HG02642 (cell line): Measurements from ENCODE around the gene RPS16.
"Not testable (repeated sequence)": the region's sequence is repeated elsewhere in the genome, so short reads cannot be mapped to it uniquely, and the experiment has no call there.

Experiments
- ATAC-seq: cut with Tn5 transposase; IDR thresholded peaks from one replicate; pipeline ENCODE4 v1.9.1; 2021; ENCODE audit warnings: mild to moderate bottlenecking; ENCODE audit not compliant: unreplicated experiment, poor library complexity

RPS16 gene

GRCh38 chr19:39435499-39436349 is at the start of gene RPS16:
TSS of gene RPS16 (minus strand) at chr19:39435949. CDS start at chr19:39435895, 54 bp downstream.
- peak; percentile 89 for ATAC-seq

DNA sequence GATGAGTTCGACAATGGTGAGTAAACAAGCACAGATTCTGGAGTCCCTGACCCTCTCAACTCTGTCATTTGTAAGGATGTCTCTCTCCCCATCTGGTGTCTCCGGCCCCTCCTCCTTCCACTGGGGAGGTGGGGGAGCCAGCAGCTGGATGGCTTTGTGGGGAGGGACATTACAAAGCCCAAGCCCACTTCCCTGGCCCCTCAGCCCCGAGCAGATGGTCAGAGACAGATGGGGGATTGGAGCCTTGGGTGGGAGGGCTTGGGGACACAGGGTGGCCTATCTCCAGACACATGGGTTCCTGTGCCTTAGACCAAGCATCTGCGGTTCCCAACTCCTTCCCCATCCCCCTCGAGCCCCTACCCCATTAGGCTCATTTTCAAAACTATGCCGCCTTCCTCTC is 47.4 kb upstream of the RPS16 start:
- ATAC-seq = no peak

GRCh38 chr19:39481676-39482075 is 45.9 kb upstream of the RPS16 start:
- no peak for ATAC-seq

- ATAC-seq = no peak
Observed at GRCh38 chr19:39481229-39481545, 45.4 kb upstream of the RPS16 start.

GRCh38 chr19:39480337-39481228 is 44.8 kb upstream of the RPS16 start, which contains the start of gene TIMM50:
TSS of gene TIMM50 (plus strand) at chr19:39480838. CDS start at chr19:39480854, 16 bp downstream.
- peak; percentile 91 for ATAC-seq

DNA sequence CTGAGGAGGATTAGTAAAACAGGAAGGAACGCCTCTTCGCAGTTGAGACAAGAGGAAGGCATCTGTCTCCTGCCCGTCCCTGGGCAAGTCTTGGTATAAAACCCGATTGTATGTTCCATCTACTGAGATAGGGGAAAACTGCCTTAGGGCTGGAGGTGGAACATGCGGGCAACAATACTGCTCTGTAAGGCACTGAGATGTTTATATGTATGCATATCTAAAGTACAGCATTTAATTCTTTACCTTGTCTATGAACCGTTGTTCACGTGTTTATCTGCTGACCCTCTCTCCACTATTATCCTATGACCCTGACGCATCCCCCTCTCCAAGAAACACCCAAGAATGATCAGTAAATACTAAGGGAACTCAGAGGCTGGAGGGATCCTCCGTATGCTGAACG is 44.2 kb upstream of the RPS16 start:
- no peak for ATAC-seq

DNA sequence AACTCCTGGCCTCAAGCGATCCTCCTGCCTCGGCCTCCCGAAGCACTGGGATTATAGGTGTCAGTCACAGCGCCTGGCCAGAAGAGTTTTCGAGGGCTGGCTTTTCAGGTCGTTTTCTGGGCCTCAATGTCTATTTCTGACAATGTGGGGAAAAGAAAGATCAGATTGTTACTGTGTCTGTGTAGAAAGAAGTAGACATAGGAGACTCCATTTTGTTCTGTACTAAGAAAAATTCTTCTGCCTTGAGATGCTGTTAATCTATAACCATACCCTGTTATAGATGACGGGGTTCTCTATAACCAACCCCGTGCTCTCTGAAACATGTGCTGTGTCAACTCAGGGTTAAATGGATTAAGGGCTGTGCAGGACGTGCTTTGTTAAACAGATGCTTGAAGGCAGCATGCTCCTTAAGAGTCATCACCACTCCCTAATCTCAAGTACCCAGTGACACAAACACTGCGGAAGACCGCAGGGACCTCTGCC is 43.6 kb upstream of the RPS16 start:
- ATAC-seq = not testable (repeated sequence)

DNA sequence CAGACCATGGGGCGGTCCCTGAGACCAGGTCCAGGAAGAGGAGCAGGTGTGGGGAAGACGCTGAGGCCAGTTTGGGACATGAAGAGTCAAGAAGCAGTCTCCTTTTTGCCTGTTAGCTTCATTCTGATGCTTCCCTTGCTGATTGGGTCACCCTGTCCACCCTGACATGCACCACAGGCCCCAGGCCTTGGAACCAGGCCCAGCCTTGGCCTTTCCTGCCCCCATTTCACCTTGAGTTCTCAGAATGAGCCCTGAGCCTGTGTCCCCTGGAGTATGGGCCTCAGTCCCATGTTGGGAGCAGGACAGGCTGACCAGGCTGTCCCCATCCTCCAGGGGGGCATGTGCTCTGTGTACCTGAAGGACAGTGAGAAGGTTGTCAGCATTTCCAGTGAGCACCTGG is 40.0 kb upstream of the RPS16 start:
- no peak for ATAC-seq

GRCh38 chr19:39474139-39474620 is 38.4 kb upstream of the RPS16 start:
- ATAC-seq = no peak

DNA sequence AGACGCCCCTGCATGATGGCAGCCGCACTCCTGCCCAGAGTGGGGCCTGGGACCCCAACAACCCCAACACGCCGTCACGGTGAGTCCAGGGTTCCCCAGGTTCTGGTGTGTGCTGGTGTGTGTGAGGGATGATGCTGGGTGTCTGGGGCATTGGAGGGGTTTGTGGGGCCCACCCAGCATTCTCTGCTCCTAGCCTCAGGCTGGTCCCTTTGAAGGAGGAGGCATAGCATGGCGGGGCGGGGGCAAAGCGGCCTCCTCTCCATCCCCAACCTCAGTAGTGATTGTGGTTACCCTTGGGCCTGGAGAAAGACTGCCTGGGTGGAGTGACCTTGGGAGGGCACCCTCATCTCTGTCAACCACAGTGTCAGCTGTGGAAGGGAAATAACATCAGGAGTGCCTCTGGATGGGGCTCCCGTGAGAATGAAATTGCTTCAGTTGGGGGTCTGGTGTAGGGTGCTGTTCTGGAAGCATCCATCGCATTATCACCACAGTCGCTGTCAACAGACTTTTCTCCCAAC is 37.8 kb upstream of the RPS16 start:
- no peak for ATAC-seq

GRCh38 chr19:39472746-39473442 is 37.1 kb upstream of the RPS16 start:
- ATAC-seq = no peak

DNA sequence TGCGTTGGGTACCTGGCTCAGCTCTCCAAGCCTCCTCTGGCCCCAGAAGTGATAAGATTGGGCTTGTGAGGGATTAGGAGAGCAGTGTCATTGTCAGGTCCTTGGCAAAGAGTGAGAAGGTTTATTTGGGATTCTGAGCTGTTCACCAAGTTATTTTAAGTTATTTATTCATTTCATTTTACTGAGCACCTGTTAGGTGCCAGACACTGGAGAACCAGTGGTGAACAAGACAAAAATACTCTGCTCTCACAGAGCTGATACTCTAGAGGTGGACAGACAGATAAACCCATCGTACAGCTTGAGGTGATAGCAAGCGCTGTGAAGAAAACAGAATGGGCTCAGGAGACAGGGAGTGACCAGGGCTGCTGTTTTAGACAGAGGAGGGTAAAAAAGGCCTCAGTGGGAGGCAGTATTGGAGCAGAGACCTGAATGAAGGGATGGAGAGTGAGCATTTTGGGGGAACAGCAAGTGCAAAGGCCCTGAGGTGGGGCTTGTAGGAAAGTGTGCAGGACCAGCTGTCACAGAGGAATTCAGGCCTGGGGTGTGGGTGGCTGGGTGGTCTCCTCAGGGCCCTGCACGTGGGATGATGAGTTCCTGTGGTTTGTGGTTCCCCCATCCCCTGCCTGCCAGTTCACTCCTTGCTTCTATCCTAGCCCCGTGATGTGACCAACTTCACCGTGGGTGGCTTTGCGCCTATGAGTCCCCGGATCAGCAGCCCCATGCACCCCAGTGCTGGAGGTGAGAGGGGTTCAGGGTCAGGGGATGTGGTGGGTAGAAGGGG is 36.2 kb upstream of the RPS16 start:
- ATAC-seq = no peak

GRCh38 chr19:39470724-39471339 is 35.1 kb upstream of the RPS16 start:
- no peak for ATAC-seq

DNA sequence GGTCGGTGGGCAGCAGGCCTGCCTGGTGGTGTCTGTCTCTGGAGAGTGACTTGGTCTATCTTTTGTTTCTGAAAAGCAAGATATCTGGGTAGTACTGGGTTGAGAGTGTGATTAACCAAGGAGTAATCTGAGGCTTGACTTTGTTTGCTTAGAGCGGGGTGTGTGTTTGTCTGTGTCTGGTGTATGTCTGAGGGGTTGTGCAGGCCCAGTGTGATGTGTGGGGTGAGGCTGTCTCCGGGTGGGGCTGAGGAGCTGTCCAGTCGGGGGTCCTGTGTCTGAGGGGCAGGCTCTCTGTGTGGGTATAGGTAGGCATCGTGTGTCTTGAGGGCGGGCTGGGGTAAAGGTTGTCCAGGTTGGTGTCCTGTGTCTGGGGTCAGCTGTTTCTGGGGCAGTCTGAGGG is 33.8 kb upstream of the RPS16 start:
- ATAC-seq = no peak

DNA sequence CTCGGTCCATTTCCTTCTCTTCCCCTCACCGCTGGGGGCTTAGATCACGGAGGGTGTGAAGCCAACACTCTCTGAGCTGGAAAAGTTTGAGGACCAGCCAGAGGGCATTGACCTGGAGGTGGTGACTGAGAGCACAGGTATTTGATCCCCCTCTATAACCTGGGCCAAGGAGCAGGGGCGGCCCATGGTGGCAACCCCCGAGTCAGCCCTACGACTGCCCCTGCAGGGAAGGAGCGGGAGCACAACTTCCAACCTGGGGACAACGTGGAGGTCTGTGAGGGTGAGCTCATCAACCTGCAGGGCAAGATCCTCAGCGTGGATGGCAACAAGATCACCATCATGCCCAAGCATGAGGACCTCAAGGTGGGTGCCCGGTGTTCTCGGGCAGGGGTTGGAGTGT is 33.3 kb upstream of the RPS16 start:
- ATAC-seq = no peak

- ATAC-seq = no peak
Observed at GRCh38 chr19:39467941-39468340, 32.2 kb upstream of the RPS16 start.

DNA sequence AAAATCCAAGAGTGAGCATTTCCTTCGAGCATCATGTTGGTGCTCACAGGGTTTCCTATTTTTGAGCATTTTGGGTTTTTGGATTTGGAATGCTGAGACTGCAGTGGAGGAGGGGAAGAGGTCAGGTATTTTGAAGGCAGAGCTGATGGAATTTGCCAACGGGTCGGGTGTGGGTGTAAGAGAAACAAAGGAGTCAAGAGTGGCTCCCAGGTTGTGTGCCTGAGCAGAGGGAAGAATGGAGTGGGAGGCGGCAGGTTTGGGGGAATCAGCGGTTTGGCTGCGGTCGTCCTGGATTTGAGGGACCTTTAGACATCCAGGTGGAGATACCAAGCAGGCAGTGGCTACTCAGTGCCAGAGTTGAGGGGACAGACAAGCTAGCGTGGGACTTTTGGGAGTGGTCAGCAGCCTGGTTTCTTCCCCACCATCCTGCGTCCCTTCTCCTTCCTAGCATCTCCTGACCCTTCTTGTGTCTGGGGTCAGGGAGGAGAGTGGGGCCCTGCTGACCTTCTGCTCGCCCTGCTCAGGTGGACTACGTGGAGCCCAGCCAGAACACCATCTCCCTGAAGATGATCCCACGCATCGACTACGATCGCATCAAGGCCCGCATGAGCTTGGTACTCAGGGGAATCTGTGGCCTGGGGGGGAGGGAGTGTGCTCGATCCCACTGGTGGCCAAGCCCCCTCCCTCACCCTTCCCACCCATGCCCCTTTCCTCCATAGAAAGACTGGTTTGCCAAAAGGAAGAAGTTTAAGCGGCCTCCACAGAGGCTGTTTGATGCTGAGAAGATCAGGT is 30.4 kb upstream of the RPS16 start:
- ATAC-seq = no peak

- no peak for ATAC-seq
Observed at GRCh38 chr19:39463403-39463802, 27.7 kb upstream of the RPS16 start.
